ENCODE data around the gene SF3B1.
"Not testable (repeated sequence)": the region's sequence is repeated elsewhere in the genome, so short reads cannot be mapped to it uniquely, and the experiment has no call there.

Gene SF3B1, protein sequence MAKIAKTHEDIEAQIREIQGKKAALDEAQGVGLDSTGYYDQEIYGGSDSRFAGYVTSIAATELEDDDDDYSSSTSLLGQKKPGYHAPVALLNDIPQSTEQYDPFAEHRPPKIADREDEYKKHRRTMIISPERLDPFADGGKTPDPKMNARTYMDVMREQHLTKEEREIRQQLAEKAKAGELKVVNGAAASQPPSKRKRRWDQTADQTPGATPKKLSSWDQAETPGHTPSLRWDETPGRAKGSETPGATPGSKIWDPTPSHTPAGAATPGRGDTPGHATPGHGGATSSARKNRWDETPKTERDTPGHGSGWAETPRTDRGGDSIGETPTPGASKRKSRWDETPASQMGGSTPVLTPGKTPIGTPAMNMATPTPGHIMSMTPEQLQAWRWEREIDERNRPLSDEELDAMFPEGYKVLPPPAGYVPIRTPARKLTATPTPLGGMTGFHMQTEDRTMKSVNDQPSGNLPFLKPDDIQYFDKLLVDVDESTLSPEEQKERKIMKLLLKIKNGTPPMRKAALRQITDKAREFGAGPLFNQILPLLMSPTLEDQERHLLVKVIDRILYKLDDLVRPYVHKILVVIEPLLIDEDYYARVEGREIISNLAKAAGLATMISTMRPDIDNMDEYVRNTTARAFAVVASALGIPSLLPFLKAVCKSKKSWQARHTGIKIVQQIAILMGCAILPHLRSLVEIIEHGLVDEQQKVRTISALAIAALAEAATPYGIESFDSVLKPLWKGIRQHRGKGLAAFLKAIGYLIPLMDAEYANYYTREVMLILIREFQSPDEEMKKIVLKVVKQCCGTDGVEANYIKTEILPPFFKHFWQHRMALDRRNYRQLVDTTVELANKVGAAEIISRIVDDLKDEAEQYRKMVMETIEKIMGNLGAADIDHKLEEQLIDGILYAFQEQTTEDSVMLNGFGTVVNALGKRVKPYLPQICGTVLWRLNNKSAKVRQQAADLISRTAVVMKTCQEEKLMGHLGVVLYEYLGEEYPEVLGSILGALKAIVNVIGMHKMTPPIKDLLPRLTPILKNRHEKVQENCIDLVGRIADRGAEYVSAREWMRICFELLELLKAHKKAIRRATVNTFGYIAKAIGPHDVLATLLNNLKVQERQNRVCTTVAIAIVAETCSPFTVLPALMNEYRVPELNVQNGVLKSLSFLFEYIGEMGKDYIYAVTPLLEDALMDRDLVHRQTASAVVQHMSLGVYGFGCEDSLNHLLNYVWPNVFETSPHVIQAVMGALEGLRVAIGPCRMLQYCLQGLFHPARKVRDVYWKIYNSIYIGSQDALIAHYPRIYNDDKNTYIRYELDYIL

DNA sequence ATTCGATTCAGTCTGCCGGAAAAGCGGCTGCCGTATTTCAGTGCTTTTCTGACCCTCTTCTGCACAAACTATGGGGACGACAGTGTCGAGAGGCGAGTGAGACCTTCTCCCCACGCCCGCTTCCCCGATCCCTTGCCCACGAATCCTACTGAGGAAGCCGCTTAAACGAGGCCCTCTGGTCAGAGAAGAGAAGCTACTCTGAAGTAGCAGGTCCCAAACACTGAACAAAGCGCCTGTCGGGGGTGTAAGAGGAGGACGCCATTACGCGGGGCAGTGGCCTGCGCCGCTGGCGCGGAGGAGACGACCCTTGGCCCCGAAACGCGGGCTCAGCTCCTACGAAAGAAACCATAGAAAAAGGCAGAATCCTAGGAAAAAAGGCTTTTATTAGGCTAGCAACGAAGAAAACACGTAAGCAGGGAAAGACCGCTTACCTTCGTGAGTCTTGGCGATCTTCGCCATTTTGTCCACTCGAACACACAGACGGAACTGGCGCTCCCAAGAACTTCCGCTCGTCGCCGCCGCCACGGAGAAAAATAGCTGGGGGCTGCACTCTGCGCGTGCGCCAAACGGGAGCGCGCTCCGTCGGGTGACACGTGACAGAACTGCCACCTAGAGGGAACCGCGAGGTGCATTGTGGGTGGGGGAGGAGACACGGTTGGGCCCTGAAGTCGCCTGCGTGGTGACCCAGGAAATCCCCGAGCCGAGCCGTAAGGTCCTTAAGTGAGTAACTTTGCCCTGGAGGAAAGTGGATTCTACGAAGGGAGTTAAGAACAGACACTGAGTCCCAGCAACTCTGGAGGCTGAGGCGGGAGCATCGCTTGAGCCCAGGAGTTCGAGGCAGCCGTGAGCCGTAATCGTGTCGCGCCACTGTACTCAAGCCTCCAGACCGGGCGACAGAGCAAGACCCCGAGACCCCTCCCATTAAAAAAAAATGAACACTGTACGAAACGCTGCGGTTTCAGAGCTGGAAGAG is at the start of gene SF3B1:
TSS of gene SF3B1 (minus strand) at position 488 of the 973 bp plus-strand sequence. CDS start at position 459, 29 bp downstream.
- peak; percentile 94 to 95 for ATAC-seq

DNA sequence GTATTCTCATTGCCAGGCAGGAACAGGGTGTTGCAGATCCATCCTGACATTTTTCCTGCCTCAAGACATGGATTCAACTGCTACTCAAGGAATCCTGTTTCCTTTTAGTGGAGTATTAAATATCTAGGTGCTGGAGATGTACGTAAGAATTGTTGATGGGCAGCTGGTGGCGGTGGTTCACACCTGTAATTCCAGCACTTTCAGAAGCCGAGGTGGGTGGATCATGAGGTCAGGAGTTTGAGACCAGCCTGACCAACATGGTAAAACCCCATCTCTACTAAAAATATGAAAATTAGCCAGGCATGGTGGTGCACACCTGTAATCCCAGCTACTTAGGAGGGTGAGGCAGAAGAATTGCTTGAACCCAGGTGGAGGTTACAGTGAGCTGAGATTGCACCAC is 49.4 kb upstream of the SF3B1 start:
- ATAC-seq: not testable (repeated sequence)

DNA sequence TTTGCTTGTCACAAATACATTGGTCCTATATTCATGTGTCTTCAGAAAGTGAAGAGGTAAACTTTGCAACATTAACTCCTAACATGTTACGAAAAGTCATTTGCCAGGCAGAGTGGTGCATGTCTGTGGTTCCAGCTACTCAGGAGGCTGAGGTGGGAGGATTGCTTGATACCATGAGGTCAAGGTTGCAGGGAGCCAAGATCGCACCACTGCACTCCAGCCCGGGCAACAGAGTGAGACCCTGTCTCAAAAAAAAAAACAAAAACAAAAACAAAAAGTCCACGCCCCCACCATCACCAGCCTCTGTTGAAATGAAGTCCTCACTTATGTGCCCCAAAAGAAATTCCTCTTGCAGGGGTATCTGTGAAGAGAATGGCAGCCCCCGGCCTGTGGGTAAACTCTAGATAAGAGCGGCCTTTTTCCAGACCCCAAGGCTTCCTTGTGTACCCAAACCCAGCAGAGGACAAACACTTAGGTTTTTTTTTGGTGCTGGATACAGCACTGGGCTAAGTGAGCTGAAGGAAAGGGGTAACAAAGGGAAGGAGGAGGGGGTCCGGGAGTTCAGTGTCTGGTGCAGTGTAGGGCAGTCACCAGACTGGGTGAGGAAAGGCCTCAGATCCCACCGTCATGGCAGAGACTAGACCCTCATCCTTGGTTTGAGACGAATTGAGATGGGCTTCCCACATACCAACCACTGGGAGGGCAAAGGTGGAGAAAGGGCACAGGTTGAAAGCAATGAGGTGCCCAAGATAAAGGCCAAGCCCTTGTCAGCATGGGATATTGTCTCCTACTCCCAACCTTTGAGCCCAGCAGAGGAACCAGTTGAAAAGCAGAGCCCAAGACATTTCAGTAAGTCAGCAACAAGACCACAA is 45.6 kb upstream of the SF3B1 start:
- no peak for ATAC-seq

DNA sequence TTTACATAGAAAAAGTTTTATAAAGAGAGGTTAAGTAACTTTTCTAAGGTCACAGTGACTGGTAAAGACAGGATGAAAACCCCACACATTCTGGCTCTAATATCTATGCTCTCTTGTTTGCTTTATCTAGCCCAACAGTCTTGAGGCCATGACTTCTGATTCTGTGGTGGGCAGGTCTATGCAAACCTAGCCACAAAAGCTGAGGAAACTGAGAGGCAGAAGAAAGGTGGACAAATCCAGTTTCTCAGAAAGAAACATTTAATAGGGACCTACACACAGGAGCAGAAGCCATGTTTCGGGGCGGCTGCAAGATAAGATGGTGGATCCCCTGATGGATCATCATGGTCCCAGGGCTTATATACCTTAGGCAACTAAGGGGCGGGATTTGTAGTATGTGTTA is 43.0 kb upstream of the SF3B1 start:
- no peak for ATAC-seq

DNA sequence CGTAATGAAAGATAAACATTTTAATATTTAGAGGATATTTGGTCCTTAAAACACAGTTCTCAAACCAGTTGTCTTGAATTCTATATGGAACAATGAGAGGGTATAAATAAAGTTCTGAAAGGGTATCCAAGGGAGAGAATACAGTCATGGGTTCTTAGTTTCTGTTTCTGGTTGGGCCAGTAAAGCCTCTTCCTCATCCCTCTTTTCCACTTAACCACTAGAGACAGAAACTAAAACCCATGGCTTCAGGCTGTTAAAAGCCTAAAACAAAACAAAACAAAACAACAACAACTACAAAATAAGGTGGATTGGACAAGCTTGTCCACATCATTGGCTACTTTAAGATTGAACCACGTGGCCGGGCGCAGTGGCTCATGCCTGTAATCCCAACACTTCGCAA is 37.3 kb upstream of the SF3B1 start:
- ATAC-seq: no peak

DNA sequence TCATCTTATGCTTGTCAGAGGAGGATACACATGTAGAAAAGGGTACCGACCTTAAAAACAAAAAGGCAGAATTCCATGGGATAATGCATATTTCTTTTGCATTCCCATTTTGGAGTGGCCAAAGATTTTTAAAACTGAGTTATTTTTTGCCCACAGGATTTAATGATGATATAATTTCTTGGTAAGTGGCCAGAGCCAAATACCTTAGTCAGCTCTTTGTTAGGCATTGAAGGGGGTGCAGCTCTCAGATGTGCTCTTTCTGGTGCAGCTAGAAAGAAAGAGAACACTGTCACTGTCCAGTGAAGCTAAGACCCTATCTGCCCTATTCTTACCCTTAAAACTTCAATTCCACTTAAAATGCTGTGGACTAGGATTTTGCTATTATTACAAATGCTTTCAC is 29.3 kb upstream of the SF3B1 start:
- ATAC-seq: no peak

DNA sequence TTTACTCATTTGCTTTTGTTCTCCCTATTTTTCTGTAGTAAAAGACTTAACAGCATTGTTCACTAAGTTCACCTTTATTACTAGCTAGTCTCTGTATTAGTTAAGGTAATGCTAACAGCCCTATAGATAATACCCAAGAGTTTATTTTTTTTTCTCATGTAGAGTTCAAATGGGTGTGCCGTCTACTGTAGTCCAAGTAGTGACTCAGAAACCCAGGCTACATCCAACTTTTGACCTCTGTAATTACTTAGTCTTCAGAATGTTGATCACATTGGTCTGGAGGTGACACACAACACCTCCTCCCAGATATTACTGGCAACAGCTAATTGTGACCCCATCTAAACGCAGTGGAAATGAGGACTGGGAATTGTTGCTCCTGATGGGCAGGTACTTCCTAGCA is 26.2 kb upstream of the SF3B1 start:
- ATAC-seq: no peak

DNA sequence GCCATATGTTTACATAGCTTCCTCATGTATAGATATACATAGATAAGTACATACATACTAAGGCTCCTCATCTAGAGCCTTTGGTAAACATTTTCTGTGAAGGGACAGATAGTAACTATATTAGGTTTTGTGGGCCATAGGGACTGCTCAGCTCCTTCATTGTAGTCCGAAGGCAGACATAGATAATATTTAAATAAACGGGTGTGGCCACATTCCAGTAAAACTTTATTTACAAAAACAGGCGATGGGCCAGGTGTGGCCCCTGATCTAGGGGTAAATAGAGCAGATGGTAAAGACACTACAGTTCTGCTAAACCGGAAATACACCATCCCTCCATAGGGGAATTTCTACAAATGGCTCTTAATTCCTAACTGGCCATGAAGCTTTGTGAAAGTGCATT is 25.8 kb upstream of the SF3B1 start:
- no peak for ATAC-seq

DNA sequence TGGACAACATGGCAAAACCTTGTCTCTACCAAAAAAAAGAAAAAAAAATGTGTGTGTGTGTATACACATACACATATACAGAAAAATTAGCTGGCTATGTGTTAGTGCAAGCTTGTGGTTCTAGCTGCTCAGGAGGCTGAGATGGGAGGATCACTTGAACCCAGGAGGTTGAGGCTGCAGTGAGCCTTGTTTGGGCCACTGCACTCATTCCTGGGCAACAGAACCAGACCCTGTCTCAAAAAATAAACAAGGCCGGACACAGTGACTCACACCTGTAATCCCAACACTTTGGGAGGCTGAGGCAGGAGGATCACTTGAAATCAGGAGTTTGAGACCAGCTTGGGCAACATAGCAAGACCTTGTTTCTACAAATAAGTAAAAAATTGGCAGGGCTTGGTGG is 20.6 kb upstream of the SF3B1 start:
- ATAC-seq: no peak

DNA sequence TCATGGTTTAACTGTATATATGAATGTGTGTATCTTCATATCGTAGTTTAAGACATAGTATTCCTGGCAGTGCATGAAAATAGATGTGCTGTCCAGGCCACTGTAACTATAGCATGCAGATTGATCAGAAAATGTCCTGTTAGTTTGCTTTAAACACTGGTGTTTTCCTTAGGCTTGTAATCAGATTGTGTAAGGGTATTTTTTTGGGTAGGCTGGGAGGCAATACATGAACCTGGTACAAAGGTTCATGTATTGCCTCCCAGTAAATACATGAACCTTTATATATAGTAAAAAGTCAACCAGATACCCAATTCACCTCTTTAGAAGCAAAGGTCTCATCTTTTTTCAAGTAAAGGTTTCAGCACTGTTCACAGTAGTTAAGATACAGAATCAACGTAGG is 20.1 kb upstream of the SF3B1 start:
- ATAC-seq: no peak

DNA sequence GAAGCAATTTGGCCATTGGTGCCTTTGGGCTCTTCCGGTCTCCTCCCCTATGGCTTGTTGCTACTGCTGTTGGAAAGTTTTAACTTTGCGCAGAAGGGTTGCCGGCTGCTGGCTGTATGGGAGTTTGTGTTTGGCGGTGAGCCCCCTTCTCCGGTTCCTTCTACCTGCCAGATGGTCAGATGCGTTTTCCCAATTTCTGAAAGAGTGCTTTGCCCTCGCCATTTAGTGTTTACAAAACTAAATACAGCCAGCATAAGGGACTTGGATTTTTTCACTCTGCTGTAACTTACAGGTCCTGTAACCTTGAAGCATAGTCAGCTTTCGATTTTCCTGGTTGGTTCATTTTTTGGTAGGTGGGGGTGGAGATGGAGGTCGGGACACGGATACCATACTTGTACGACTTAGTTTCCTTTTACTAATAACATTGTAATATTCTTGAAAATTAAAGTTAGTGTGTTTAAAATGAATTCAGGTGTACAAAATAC is 19.1 kb upstream of the SF3B1 start:
- no peak for ATAC-seq

DNA sequence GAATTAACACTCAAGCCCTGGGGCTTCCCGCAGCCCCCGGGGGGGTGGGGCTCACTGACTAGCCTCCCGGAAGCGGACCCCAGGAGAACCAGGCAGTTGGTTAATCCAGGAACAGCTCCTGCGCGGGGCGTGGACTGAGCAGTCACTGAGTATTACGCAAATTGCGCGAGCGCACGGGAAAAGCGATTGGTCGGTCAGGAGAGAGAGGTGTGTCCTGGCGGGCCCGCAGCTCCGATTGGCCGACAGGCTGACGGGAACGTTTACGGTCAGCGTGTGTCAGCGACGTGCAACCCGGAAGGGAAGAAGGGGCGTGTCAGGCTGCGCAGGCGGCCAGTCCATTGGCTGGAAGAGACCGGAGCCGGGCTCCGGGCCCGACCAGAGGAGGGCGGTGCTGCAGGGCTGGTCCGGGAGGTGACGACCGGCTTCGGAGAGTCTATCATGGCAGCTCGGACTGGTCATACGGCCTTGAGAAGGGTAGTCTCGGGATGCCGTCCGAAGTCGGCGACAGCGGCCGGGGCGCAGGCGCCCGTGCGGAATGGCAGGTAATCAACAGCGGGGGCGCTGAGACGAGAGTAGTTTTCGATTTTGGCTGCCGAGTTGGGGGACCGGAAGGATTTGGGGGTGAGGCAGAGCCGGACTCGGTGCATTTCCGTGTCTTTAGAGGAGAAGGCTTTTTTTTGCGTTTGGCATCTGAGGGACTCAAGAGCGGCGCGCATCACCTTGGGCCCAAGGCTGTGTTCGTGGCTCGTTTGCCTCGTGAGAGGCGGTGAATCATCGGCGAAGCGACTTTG is 18.5 kb upstream of the SF3B1 start, which contains the start of gene COQ10B:
TSS of gene COQ10B (plus strand) at position 430 of the 791 bp plus-strand sequence. CDS start at position 439, 9 bp downstream.
- peak; percentile 92 for ATAC-seq

DNA sequence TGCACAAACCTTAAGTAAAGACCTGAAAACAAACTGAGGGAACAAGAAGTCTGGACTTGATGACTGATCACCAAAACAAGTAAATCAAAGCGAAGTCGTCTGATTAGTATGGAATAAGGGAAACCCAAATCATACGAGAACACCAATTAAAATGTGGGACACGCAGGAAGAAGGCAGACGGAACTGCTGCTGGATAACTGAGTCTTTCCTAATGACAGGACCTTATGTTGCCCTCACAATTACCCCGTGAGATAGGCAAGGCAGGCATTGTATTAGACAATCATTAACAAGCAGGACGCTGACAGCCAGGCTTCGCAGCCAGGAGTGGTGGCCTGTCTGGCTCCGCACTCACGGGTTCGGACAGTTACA is 17.9 kb upstream of the SF3B1 start:
- ATAC-seq: no peak

DNA sequence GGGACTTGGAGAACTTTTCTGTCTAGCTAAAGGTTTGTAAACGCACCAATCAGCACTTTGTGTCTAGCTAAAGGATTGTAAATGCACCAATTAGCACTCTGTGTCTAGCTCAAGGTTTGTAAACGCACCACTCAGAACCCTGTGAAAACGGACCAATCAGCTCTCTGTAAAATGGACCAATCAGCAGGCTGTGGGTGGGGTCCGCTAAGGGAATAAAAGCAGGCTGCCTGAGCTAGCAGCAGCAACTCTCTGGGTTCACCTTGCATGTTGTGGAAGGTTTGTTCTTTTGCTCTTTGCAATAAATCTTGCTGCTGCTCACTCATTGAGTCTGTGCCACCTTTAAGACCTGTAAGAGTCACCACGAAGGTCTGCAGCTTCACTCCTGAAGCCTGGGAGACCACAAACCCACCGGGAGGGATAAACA is 16.1 kb upstream of the SF3B1 start:
- not testable (repeated sequence) for ATAC-seq

DNA sequence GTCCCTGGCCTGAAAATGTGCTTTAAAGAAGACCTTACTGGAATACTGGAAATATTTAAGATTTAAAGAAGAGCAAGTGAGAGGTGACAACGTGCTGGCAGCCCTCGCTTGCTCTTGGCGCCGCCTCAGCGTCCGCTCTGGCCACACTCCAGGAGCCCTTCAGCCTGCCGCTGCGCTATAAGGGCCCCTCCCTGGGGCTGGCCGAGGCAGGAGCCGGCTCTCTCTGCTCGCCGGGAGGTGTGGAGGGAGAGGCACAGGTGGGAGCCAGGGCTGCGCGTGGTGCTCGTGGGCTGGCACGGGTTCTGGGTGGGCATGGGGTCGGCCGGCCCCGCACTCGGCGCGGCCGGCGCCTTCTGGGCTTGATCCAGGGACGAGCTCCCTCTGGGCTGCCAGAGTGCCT is 15.6 kb upstream of the SF3B1 start:
- no peak for ATAC-seq

DNA sequence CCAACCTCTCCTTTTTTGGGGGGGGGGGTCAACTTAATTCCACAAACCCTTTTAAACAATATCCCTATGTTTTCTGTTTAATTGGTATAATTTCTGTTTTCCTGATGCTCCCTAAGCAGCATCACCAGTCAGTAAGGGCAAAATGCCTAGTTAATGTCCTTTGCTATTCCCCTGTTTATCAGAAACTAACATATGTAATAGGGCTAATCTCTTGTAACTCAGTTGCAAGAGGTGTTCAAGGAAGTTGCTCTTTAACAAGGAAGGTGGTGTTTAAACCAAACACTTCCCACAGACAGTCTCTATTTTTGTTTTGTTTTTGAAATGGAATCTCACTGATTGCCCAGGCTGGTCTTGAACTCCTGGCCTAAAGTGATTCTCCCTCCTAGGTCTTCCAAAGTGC is 12.0 kb upstream of the SF3B1 start:
- no peak for ATAC-seq

DNA sequence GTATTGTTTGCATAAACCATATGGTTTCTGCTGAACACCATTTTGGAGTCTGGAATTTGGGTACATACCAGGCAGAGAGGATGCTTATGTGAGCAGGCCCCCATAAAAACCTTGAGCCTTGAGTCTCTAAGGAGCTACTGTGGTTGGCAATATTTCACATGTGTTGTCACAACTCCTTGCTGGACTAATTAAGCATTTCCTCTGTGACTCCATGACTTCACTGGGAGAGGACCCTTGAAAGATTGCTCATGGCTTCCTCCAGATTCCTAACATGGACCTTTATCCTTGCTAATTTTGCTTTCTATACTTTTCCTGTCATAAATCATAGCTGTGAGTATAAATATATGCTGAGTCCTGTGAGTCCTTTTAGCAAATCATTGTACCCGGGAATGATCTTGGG is 10.9 kb upstream of the SF3B1 start:
- no peak for ATAC-seq

DNA sequence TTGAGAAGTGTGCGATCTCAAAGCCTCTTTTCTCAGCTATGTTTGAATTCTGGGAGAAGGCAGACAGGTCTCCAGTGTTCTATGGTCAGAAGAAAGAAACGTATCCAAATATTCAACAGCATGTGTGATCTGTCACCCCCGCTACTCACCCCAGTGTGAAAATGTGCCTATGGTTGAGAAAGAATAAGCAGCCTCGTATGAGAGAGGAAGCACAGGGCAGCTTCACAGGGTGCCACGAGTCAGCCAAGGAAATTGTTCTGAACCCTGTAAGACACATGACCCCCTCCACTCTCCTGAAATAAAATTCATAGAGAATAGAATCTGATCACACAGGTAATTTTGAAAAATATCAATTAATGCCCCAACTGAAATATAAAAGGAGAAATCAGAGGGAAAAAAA is 8.0 kb upstream of the SF3B1 start:
- no peak for ATAC-seq

DNA sequence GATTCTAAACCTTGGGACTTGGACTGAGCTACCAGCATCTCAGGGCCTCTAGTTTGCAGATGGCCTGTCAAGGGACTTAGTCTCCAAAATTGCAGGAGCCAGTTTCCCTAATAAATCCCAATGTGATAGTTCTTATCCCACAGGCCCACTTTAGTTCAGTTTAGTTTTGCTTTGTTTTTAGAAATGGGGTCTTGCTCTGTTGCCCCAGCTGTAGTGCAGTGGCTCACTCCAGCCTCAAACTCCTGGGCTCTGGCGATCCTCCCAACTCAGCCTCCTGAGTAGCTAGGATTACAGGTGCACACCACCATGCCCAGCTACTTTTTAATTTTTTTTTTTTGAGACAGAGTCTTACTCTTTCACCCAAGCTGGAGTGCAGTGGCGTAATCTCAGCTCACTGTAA is 2.6 kb upstream of the SF3B1 start:
- ATAC-seq: no peak

Measured in activated CD4-positive, CD25-positive, alpha-beta regulatory T cell treated with anti-CD3 and anti-CD28 coated beads, Interleukin-2, amount 50 U/mL, for 24 hours (primary cell).